GM12892 (cell line): Measurements from ENCODE around the gene SLC28A2.

Experiments
- POLR2A ChIP-seq: IDR thresholded peaks from 2 replicates; pipeline ENCODE4 v1.6.1; 2011; ENCODE audit warnings: low read depth, low read length, control low read depth
- POLR2AphosphoS5 ChIP-seq: IDR thresholded peaks from 2 replicates; pipeline ENCODE4 v1.6.1; 2011; ENCODE audit warnings: low read depth, low read length, control low read depth
- TAF1 ChIP-seq: IDR thresholded peaks from 2 replicates; pipeline ENCODE4 v1.6.1; 2011; ENCODE audit warnings: low read depth, mild to moderate bottlenecking, control low read depth, low read length, borderline replicate concordance

GRCh38 chr15:45259796-45260195, 7.8 kb downstream of the SLC28A2 start:
- TF ChIP-seq POLR2A (no peak), POLR2AphosphoS5 (no peak), TAF1 (no peak)
